H7 (cell line): ENCODE data around the gene SCP2. TPM values are rescaled to one million over a fixed set of nuclear protein-coding genes. Genes with fewer than 3 reads are reported as not detected.
"Not testable (repeated sequence)": the region's sequence is repeated elsewhere in the genome, so short reads cannot be mapped to it uniquely, and the experiment has no call there.

Experiments
- DNase-seq: peaks from one replicate; pipeline ENCODE4 v3.0.0; 2012
- H3K27me3 ChIP-seq: 2 replicates; pipeline ENCODE4 v1.6.0; 2011; ENCODE audit warnings: mild to moderate bottlenecking, low read length; ENCODE audit not compliant: control insufficient read depth, insufficient read depth
- H3K36me3 ChIP-seq: replicated peaks from 2 replicates; pipeline ENCODE4 v1.5.1; 2011; ENCODE audit warnings: low read length; ENCODE audit not compliant: control insufficient read depth, insufficient read depth
- H3K4me3 ChIP-seq: 2 replicates; pipeline ENCODE4 v1.5.1; 2011; ENCODE audit warnings: low read depth, mild to moderate bottlenecking, control low read depth, low read length, moderate library complexity; ENCODE audit not compliant: insufficient read depth
- total RNA-seq: library from RNA; depleted of rRNA; stranded (reverse); fragments of >200 nt; shearing (Covaris generic); gene quantifications from 2 replicates; pipeline ENCODE4 v1.2.3, GENCODE V29; 2014

The SCP2 gene
- total RNA-seq, 1 experiment from 2014 or later = 78.7 TPM

- Histone ChIP-seq H3K36me3 (no peaks in the 10 kb centered on the region), H3K4me3 (no peak overlapping the region), H3K27me3 (no peaks in the 10 kb centered on the region)
- DNase-seq = no peak
Measured at GRCh38 chr1:52973841-52974240, 46.8 kb downstream of the SCP2 start.

GRCh38 chr1:52976183-52977035 lies 49.3 kb downstream of the SCP2 start:
- H3K4me3 ChIP-seq = no peak overlapping the region
- H3K27me3 ChIP-seq = no peaks in the 10 kb centered on the region; the same call in 1 of the 2 replicates
- peak; percentile 64 for DNase-seq
- no peaks in the 10 kb centered on the region for H3K36me3 ChIP-seq

GRCh38 chr1:52978045-52978444 lies 51.0 kb downstream of the SCP2 start:
- H3K4me3 ChIP-seq = no peak overlapping the region
- no peaks in the 10 kb centered on the region for H3K36me3 ChIP-seq
- DNase-seq = no peak
- no peaks in the 10 kb centered on the region; the same call in 1 of the 2 replicates for H3K27me3 ChIP-seq

- DNase-seq, H3K36me3 ChIP-seq, H3K4me3 ChIP-seq, H3K27me3 ChIP-seq: not testable (repeated sequence)
Measured at GRCh38 chr1:52992733-52993132, 65.7 kb downstream of the SCP2 start.

- Histone ChIP-seq H3K36me3 (no peaks in the 10 kb centered on the region), H3K27me3 (no peaks in the 10 kb centered on the region; the same call in 1 of the 2 replicates), H3K4me3 (no peak overlapping the region)
- DNase-seq = no peak
Measured at GRCh38 chr1:52994656-52995055, 67.6 kb downstream of the SCP2 start.

- no peak for DNase-seq
- H3K4me3 ChIP-seq = no peak overlapping the region
- no peaks in the 10 kb centered on the region; the same call in 1 of the 2 replicates for H3K27me3 ChIP-seq
- H3K36me3 ChIP-seq = no peaks in the 10 kb centered on the region
Measured at GRCh38 chr1:52996653-52997052, 69.6 kb downstream of the SCP2 start.

- H3K4me3 ChIP-seq = no peak overlapping the region
Measured at GRCh38 chr1:53001128-53001527, 74.1 kb downstream of the SCP2 start.

GRCh38 chr1:53006612-53007011 lies 79.5 kb downstream of the SCP2 start:
- not testable (repeated sequence) for H3K27me3 ChIP-seq

More at GRCh38 chr1:53001128-53001527, 74.1 kb downstream of the SCP2 start:
- H3K27me3 ChIP-seq = no peaks in the 10 kb centered on the region
- no peak for DNase-seq
- no peaks in the 10 kb centered on the region for H3K36me3 ChIP-seq

GRCh38 chr1:53010247-53010646 lies 83.2 kb downstream of the SCP2 start:
- H3K36me3 ChIP-seq, H3K4me3 ChIP-seq, DNase-seq, H3K27me3 ChIP-seq: not testable (repeated sequence)

More at GRCh38 chr1:53006612-53007011, 79.5 kb downstream of the SCP2 start:
- H3K36me3 ChIP-seq, H3K4me3 ChIP-seq, DNase-seq: not testable (repeated sequence)

GRCh38 chr1:53011175-53011574 lies 84.1 kb downstream of the SCP2 start:
- Histone ChIP-seq H3K27me3 (no peaks in the 10 kb centered on the region), H3K36me3 (no peaks in the 10 kb centered on the region), H3K4me3 (no peak overlapping the region)
- no peak for DNase-seq

- DNase-seq = peak; percentile 67
- Histone ChIP-seq H3K27me3 (no peaks in the 10 kb centered on the region), H3K36me3 (no peaks in the 10 kb centered on the region), H3K4me3 (peak overlapping the region; percentile 55)
Measured at GRCh38 chr1:53014791-53015507, 87.9 kb downstream of the SCP2 start.

GRCh38 chr1:53015508-53015860 lies 88.4 kb downstream of the SCP2 start:
- H3K27me3 ChIP-seq = no peaks in the 10 kb centered on the region
- H3K4me3 ChIP-seq = peak overlapping the region; percentile 55
- peak; percentile 8 for DNase-seq
- H3K36me3 ChIP-seq = no peaks in the 10 kb centered on the region

GRCh38 chr1:53016705-53017104 lies 89.6 kb downstream of the SCP2 start:
- H3K27me3 ChIP-seq = no peaks in the 10 kb centered on the region
- H3K4me3 ChIP-seq = no peak overlapping the region
- H3K36me3 ChIP-seq = no peaks in the 10 kb centered on the region
- no peak for DNase-seq

- H3K36me3 ChIP-seq = no peaks in the 10 kb centered on the region
- H3K4me3 ChIP-seq = no peak overlapping the region
- DNase-seq = no peak
- H3K27me3 ChIP-seq = no peaks in the 10 kb centered on the region
Measured at GRCh38 chr1:53020588-53020987, 93.5 kb downstream of the SCP2 start.

- H3K36me3 ChIP-seq = no peaks in the 10 kb centered on the region
- no peak overlapping the region for H3K4me3 ChIP-seq
- DNase-seq = no peak
- no peaks in the 10 kb centered on the region for H3K27me3 ChIP-seq
Measured at GRCh38 chr1:53022179-53022578, 95.1 kb downstream of the SCP2 start.
